Tibial artery (tissue), 4 donors: Measurements from ENCODE around the gene FREM1.

ENCODE experiments used
- DNase-seq, 2 donors: peaks; one replicate each; pipeline ENCODE4 v3.0.0-alpha.2; 2019
- H3K27ac ChIP-seq, 2 donors: fragments of 200-600 bp; sonication (generic) in 1 of 2; 1 replicate in 1 of 2; 2 replicates in 1 of 2; pipeline ENCODE4 v1.5.1; 2018 to 2019; ENCODE audit warnings: mild to moderate bottlenecking in 1 of 2
- H3K27me3 ChIP-seq, 2 donors: fragments of 200-600 bp; sonication (generic) in 1 of 2; one replicate each; pipeline versions ENCODE4 v1.5.1 to v1.6.0; 2016 to 2019
- H3K36me3 ChIP-seq, 3 donors: fragments of 200-600 bp; sonication (generic) in 2 of 3; one replicate each; pipeline ENCODE4 v1.5.1; 2016 to 2019; ENCODE audit warnings: mild to moderate bottlenecking in 2 of 3
- H3K4me1 ChIP-seq, 4 donors: fragments of 200-600 bp; sonication (generic) in 2 of 4; 1 replicate in 3 of 4; 2 replicates in 1 of 4; pipeline ENCODE4 v1.5.1; 2016 to 2019
- H3K4me3 ChIP-seq, 2 donors: fragments of 200-600 bp; sonication (generic) in 1 of 2; 1 replicate in 1 of 2; 2 replicates in 1 of 2; pipeline ENCODE4 v1.5.1; 2018 to 2019; ENCODE audit warnings: mild to moderate bottlenecking in 2 of 2
- H3K9me3 ChIP-seq, 3 donors: fragments of 200-600 bp; sonication (generic) in 1 of 3; one replicate each; pipeline ENCODE4 v1.5.1; 2016 to 2019
- CTCF ChIP-seq, 2 experiments: fragments of 200-600 bp in 1 of 2; fragments of 450-650 bp in 1 of 2; IDR thresholded peaks; one replicate each; pipeline ENCODE4 v1.5.1; 2017 to 2019; ENCODE audit warnings: antibody characterized with exemption in 2 of 2, mild to moderate bottlenecking in 1 of 2, moderate library complexity in 1 of 2
- intact Hi-C: fragments of 100-400 bp; cut with DNase I; formaldehyde crosslinking; loops from one replicate; pipeline ENCODE4 v1.15.0; 2023; ENCODE audit warnings: low total_unique reads

The FREM1 gene

DNA sequence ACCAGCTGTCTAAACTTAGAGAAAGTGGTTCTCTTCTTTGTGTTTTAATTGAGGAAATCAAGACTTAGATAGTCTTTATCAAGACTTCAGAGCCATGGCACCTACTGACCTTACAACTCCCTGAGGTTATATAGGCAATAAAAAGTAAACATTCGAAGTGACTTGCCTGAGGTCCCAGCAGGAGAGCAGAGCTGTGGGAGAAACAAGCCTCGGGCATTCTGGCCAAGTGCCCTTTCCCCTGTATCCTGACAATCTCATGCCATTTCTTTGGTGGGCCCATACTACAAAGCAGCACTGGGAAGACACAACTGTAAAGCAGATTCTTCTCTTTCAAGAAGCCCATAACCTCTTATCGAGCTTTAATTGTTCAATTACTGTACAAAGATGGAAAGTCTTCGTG, 23.1 kb downstream of the FREM1 start:
- TF ChIP-seq CTCF (IDR thresholded peaks at IDR 0.05) = no peak
- intact Hi-C loops = no loop called here
- no peak overlapping the region for H3K4me3 ChIP-seq
- no peaks in the 10 kb centered on the region for H3K36me3 ChIP-seq
- H3K27me3 ChIP-seq = no peaks in the 10 kb centered on the region
- H3K9me3 ChIP-seq = no peaks in the 10 kb centered on the region
- H3K27ac ChIP-seq = peak overlapping the region in 1 of 2 donors; percentile 40
- no peak for DNase-seq
- peaks cover 0 to 61% (median 9%) of the 10 kb centered on the region in 4 donors for H3K4me1 ChIP-seq

DNA sequence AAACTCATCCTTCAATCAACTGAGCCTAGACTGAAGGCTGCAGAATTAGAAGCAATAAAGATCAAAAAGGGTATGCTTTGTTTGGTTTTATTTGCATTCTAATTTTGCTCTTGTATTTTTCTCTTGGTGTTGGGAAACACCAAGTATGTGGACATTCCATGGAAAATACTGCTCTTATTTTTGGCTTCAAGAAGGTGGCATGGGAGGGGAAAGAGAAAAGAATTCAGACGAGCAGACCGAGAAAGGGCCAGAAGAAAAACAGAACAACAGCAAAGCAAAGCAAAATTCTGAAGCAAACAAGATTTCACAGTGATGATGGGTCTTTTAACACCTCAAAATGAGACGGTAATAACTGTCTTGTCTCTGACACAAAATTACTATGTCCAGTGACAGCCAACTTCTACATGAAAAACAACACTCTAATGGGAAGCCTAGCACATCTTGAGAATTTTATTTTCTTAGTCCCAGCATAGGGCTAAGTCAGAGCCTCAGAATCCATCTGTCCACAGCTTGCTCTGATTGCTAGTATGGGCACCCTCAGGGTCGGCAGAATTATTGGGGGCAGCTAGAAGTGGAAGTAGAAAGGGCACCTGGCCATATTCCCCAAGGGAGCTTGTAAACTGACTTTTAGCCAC, 26.8 kb downstream of the FREM1 start:
- DNase-seq = no peak
- Histone ChIP-seq H3K27me3 (no peaks in the 10 kb centered on the region), H3K4me3 (peak overlapping the region in 1 of 2 donors; percentile 3), H3K9me3 (no peaks in the 10 kb centered on the region), H3K27ac (peak overlapping the region; percentile 64 to 79), H3K36me3 (no peaks in the 10 kb centered on the region), H3K4me1 (peaks cover 0 to 61% (median 9%) of the 10 kb centered on the region in 4 donors)
- no peak for TF ChIP-seq CTCF (IDR thresholded peaks at IDR 0.05)
- intact Hi-C loops = no loop called here

DNA sequence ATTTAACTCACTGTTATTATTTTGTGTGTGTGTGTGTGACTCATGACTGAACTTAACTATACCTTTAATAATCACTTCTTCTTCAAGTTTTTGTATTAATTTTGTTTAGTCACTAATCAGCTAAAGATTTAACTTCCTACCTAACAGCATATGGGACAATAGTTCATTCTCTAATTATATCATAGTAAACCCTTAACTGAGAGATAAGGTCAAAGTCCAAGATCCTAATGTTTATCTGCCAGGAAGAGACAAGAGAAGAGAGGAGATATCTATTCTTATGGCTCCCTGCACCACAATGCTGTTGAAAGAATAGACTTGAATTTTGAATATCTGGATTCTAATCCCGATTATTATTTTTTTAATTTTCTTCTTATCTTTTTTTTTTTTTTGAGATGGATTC, 28.1 kb downstream of the FREM1 start:
- H3K4me1 ChIP-seq = peaks cover 0 to 54% (median 8%) of the 10 kb centered on the region in 4 donors
- H3K9me3 ChIP-seq = no peaks in the 10 kb centered on the region
- DNase-seq = no peak
- no peak for TF ChIP-seq CTCF (IDR thresholded peaks at IDR 0.05)
- no peaks in the 10 kb centered on the region for H3K36me3 ChIP-seq
- H3K4me3 ChIP-seq = no peak overlapping the region
- H3K27ac ChIP-seq = peak overlapping the region; percentile 23 to 79
- no peaks in the 10 kb centered on the region for H3K27me3 ChIP-seq
- intact Hi-C loops = no loop called here

GRCh38 chr9:14881006-14881405, 29.2 kb downstream of the FREM1 start:
- peak overlapping the region in 1 of 2 donors; percentile 79 for H3K27ac ChIP-seq
- no peak for TF ChIP-seq CTCF (IDR thresholded peaks at IDR 0.05)
- intact Hi-C loops = no loop called here

DNA sequence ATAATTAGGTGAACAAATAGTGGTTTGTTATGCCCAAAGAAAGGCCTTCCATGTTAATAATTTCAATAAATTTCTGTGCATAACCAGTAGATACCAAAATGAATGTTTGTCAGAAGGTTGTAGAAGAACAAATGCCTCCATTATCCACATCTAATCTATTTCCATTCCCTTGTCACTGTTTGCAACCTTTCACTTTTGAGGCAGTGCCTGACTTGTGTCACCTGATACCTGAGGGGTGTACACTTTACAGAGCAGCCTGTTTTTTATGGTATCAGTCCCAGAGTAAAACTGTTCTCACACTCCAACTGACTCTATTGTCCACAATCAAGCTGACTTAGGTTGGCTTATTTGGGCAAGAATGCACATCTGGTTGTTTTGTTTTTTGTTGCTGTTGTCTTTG, 40.1 kb downstream of the FREM1 start:
- no peak for TF ChIP-seq CTCF (IDR thresholded peaks at IDR 0.05)
- H3K27me3 ChIP-seq = no peaks in the 10 kb centered on the region
- intact Hi-C loops = no loop called here
- no peak overlapping the region for H3K27ac ChIP-seq
- no peaks in the 10 kb centered on the region for H3K36me3 ChIP-seq
- peaks cover 0 to 13% (median 0%) of the 10 kb centered on the region in 4 donors for H3K4me1 ChIP-seq
- H3K4me3 ChIP-seq = no peak overlapping the region
- no peak for DNase-seq
- peaks cover 0 to 3% (median 0%) of the 10 kb centered on the region in 3 donors for H3K9me3 ChIP-seq

More at GRCh38 chr9:14881006-14881405, 29.2 kb downstream of the FREM1 start:
- Histone ChIP-seq H3K4me3 (no peak overlapping the region), H3K4me1 (peaks cover 0 to 47% (median 7%) of the 10 kb centered on the region in 4 donors), H3K27me3 (no peaks in the 10 kb centered on the region), H3K36me3 (no peaks in the 10 kb centered on the region), H3K9me3 (no peaks in the 10 kb centered on the region)
- no peak for DNase-seq
